Measurements from ENCODE around the gene PRRX2.

Gene PRRX2

DNA sequence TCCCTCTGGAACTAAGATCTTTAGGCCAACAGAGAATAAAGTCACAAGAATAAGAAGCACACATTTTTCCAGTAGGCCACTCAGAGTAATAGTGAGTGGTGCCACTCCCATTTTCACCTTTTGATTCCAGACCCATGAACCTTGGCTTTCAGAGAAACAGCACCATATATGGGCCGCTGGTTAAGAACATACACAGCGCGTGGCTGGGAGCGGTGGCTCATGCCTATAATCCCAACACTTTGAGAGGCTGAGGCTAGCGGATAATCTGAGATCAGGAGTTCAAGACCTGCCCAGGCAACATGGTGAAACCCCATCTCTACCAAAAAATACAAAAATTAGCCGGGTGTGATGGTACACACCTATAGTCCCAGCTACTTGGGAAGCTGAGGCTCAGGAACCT lies 103.0 kb downstream of the PRRX2 start:
- DNase-seq (ENCODE audit: extremely low read depth, low read depth), result no peak
- TF ChIP-seq, protein P1, sequence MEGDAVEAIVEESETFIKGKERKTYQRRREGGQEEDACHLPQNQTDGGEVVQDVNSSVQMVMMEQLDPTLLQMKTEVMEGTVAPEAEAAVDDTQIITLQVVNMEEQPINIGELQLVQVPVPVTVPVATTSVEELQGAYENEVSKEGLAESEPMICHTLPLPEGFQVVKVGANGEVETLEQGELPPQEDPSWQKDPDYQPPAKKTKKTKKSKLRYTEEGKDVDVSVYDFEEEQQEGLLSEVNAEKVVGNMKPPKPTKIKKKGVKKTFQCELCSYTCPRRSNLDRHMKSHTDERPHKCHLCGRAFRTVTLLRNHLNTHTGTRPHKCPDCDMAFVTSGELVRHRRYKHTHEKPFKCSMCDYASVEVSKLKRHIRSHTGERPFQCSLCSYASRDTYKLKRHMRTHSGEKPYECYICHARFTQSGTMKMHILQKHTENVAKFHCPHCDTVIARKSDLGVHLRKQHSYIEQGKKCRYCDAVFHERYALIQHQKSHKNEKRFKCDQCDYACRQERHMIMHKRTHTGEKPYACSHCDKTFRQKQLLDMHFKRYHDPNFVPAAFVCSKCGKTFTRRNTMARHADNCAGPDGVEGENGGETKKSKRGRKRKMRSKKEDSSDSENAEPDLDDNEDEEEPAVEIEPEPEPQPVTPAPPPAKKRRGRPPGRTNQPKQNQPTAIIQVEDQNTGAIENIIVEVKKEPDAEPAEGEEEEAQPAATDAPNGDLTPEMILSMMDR (IDR thresholded peaks at IDR 0.05; ENCODE audit: low read depth, low read length), result no peak

DNA sequence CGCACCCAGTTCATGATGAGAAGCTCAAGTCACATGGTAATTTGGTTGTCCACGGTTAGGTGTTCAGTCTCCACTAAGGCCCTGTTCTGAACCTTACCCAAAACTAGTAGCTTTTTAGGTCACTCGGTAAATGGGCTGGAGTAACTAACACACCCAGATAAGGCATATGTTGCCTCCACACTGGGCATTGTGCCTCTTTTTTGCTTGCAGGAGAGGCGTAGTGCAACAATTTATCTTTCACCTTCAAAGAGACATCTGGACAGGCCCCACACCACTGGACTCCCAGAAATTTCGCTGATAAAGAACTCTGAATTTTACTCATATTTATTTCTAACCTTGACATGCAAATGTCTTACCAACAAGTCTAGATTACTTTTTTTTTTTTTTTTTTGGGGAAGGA lies 104.2 kb downstream of the PRRX2 start:
- DNase-seq (ENCODE audit: extremely low read depth, low read depth), result no peak
- TF ChIP-seq, protein P1 (IDR thresholded peaks at IDR 0.05; ENCODE audit: low read depth, low read length), result no peak

DNA sequence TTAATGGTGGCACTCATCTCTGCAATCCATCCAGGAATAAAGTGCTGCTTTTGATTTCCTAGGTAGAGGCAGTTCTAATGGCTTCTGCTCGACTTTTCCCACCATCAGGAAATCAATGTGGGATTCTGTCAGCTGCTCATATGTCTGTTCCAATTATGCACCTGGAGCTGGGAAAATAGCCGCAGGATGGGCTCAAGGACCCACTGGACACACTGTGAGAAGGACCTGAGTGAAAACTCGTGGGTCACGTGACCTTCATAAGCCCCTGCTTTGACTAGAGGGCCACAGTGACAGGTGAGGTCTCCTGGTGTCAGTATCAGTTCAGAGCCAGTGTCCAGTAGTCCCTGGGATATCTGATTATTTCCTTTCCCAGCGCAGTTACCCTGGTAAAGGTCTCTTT lies 105.3 kb downstream of the PRRX2 start:
- TF ChIP-seq, protein P1 (IDR thresholded peaks at IDR 0.05; ENCODE audit: low read depth, low read length), result no peak
- DNase-seq (ENCODE audit: extremely low read depth, low read depth), result no peak
